ENCODE data around the gene USP37.

DNA sequence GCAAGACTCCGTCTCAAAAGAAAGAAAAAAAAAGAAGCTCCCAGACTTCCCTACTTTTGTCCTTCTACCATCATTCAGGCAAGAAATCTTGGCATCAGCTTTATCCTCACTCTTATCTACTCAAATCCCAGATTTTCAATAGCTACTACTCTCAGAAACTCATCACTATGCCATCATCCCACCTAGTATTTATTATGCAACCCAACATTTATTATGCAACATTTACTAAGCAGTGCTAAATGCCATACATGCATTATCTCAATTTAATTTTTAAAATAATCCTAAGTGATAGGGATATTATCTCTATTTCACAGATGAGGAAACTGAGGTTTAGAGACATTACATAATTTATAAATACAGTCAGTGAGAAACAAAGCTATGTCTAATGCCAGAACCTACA lies 4.1 kb downstream of the USP37 start:
- TF ChIP-seq, protein P1, sequence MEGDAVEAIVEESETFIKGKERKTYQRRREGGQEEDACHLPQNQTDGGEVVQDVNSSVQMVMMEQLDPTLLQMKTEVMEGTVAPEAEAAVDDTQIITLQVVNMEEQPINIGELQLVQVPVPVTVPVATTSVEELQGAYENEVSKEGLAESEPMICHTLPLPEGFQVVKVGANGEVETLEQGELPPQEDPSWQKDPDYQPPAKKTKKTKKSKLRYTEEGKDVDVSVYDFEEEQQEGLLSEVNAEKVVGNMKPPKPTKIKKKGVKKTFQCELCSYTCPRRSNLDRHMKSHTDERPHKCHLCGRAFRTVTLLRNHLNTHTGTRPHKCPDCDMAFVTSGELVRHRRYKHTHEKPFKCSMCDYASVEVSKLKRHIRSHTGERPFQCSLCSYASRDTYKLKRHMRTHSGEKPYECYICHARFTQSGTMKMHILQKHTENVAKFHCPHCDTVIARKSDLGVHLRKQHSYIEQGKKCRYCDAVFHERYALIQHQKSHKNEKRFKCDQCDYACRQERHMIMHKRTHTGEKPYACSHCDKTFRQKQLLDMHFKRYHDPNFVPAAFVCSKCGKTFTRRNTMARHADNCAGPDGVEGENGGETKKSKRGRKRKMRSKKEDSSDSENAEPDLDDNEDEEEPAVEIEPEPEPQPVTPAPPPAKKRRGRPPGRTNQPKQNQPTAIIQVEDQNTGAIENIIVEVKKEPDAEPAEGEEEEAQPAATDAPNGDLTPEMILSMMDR (IDR thresholded peaks at IDR 0.05): no peak
- TF ChIP-seq POLR2A (IDR thresholded peaks at IDR 0.05): no peak

Data from adrenal gland (tissue), 5 donors.